IMR-90 (cell line): ENCODE results near the gene TNS3. TPM values are rescaled to one million over a fixed set of nuclear protein-coding genes. Genes with fewer than 3 reads are reported as not detected.

ENCODE experiments used
- ATAC-seq: fragments of 200-7000 bp; cut with Tn5 transposase; 2 replicates; pipeline ENCODE4 v1.9.1; 2020; ENCODE audit warnings: low read depth, mild to moderate bottlenecking, moderate library complexity
- BruUV-seq: library from RNA; stranded (reverse); fragments of 400-500 nt; replicated peaks from 2 replicates; lab custom pipeline; 2021; lab: Mats Ljungman, UMichigan
- CTCF ChIA-PET: fragments of 300-600 bp; formaldehyde crosslinking; extraction: SDS; loops from one replicate; lab custom pipeline; 2021; ENCODE audit warnings: antibody characterized with exemption; lab: Yijun Ruan, JAX
- POLR2A ChIA-PET: fragments of 300-600 bp; sonication (Branson Sonifier 250); formaldehyde crosslinking; loops from one replicate; lab custom pipeline; 2022; ENCODE audit warnings: antibody characterized with exemption; ENCODE audit not compliant: unreplicated experiment; lab: Charles Lee
- DNase-seq: peaks from one replicate; pipeline ENCODE4 v3.0.0; 2013
- H2AFZ ChIP-seq: replicated peaks from 2 replicates; pipeline ENCODE3; 2013; ENCODE audit warnings: low read length, mild to moderate bottlenecking; ENCODE audit not compliant: poor library complexity
- H2AK5ac ChIP-seq: 2 replicates; pipeline ENCODE4 v1.6.1; 2013; ENCODE audit warnings: low read depth, low read length, inconsistent platforms
- H2AK9ac ChIP-seq: replicated peaks from 2 replicates; pipeline ENCODE3; 2013; ENCODE audit warnings: mild to moderate bottlenecking, low read depth, low read length, moderate library complexity; ENCODE audit not compliant: poor library complexity
- H2BK120ac ChIP-seq: 2 replicates; pipeline ENCODE4 v1.6.1; 2013; ENCODE audit warnings: low read depth, low read length, inconsistent platforms
- H2BK15ac ChIP-seq: 3 replicates; pipeline ENCODE4 v1.6.1; 2013; ENCODE audit warnings: low read depth, low read length, inconsistent platforms
- H2BK20ac ChIP-seq: 2 replicates; pipeline ENCODE4 v1.6.1; 2013; ENCODE audit warnings: low read depth, mild to moderate bottlenecking, inconsistent platforms, low read length, moderate library complexity
- H2BK5ac ChIP-seq: 2 replicates; pipeline ENCODE4 v1.6.1; 2013; ENCODE audit warnings: mild to moderate bottlenecking, low read depth, low read length, inconsistent platforms; ENCODE audit not compliant: poor library complexity, severe bottlenecking
- H3K14ac ChIP-seq: replicated peaks from 2 replicates; pipeline ENCODE4 v1.6.1; 2013; ENCODE audit warnings: low read depth, low read length, inconsistent platforms
- H3K18ac ChIP-seq: 2 replicates; pipeline ENCODE4 v1.6.1; 2013; ENCODE audit warnings: low read depth, low read length, control low read depth
- H3K23ac ChIP-seq: 2 replicates; pipeline ENCODE4 v1.6.1; 2013; ENCODE audit warnings: low read depth, low read length, inconsistent platforms
- H3K27ac ChIP-seq: 2 replicates; pipeline ENCODE4 v1.5.1; 2013; ENCODE audit warnings: mild to moderate bottlenecking, control low read depth, low read length; ENCODE audit not compliant: insufficient read depth
- H3K27me3 ChIP-seq: 2 replicates; pipeline ENCODE4 v1.6.1; 2013; ENCODE audit warnings: low read length; ENCODE audit not compliant: control insufficient read depth, insufficient read depth
- H3K36me3 ChIP-seq: 2 replicates; pipeline ENCODE4 v1.6.1; 2013; ENCODE audit warnings: low read length, mixed read lengths; ENCODE audit not compliant: control insufficient read depth, insufficient read depth
- H3K4ac ChIP-seq: 2 replicates; pipeline ENCODE4 v1.6.1; 2013; ENCODE audit warnings: low read depth, low read length, inconsistent platforms
- H3K4me1 ChIP-seq: 2 replicates; pipeline ENCODE4 v1.6.1; 2013; ENCODE audit warnings: low read length, mixed read lengths; ENCODE audit not compliant: control insufficient read depth, insufficient read depth
- H3K4me2 ChIP-seq: 2 replicates; pipeline ENCODE4 v1.6.1; 2013; ENCODE audit warnings: low read depth, mild to moderate bottlenecking, control low read depth, low read length, moderate library complexity
- H3K4me3 ChIP-seq: 2 replicates; pipeline ENCODE4 v1.5.1; 2013; ENCODE audit warnings: low read depth, mild to moderate bottlenecking, control low read depth, low read length, moderate library complexity; ENCODE audit not compliant: insufficient read depth
- H3K56ac ChIP-seq: 2 replicates; pipeline ENCODE4 v1.6.1; 2013; ENCODE audit warnings: low read length, inconsistent platforms; ENCODE audit not compliant: insufficient read depth; ENCODE audit errors: extremely low read depth
- H3K79me1 ChIP-seq, 2 experiments: 2 replicates each; pipeline ENCODE4 v1.6.1; 2013; ENCODE audit warnings: low read length in 2 of 2, inconsistent platforms in 1 of 2, low read depth in 1 of 2
- H3K9ac ChIP-seq: 2 replicates; pipeline ENCODE4 v1.6.1; 2013; ENCODE audit warnings: low read depth, low read length, control low read depth
- H3K9me1 ChIP-seq: 2 replicates; pipeline ENCODE4 v1.6.1; 2013; ENCODE audit warnings: low read length, inconsistent platforms; ENCODE audit not compliant: insufficient read depth
- H3K9me3 ChIP-seq: 2 replicates; pipeline ENCODE4 v1.6.1; 2013; ENCODE audit warnings: low read length; ENCODE audit not compliant: control insufficient read depth, insufficient read depth
- H4K20me1 ChIP-seq: 2 replicates; pipeline ENCODE4 v1.6.1; 2013; ENCODE audit warnings: low read length, inconsistent platforms; ENCODE audit not compliant: insufficient read depth
- H4K5ac ChIP-seq: 2 replicates; pipeline ENCODE4 v1.6.1; 2013; ENCODE audit warnings: mild to moderate bottlenecking, low read depth, low read length, control low read depth
- H4K8ac ChIP-seq, 2 experiments: 2 replicates each; pipeline ENCODE4 v1.6.1; 2013; ENCODE audit warnings: low read depth in 2 of 2, low read length in 2 of 2, control low read depth in 1 of 2, inconsistent platforms in 1 of 2
- H4K91ac ChIP-seq: 2 replicates; pipeline ENCODE4 v1.6.1; 2013; ENCODE audit warnings: low read depth, low read length, inconsistent platforms; ENCODE audit not compliant: insufficient read depth
- BHLHE40 ChIP-seq: fragments of 150-350 bp; IDR thresholded peaks from 2 replicates; pipeline ENCODE4 v1.6.1; 2016; ENCODE audit warnings: mild to moderate bottlenecking, low read depth, low read length
- MAZ ChIP-seq: IDR thresholded peaks from 2 replicates; pipeline ENCODE4 v1.6.1; 2012; ENCODE audit warnings: low read depth, mild to moderate bottlenecking, low read length, improper control_type of control experiment, moderate library complexity, borderline replicate concordance
- MXI1 ChIP-seq: IDR thresholded peaks from 2 replicates; pipeline ENCODE4 v1.6.1; 2012; ENCODE audit warnings: low read depth, mild to moderate bottlenecking, low read length, moderate library complexity, borderline replicate concordance
- NFE2L2 ChIP-seq: fragments of 150-350 bp; IDR thresholded peaks from 2 replicates; pipeline ENCODE4 v1.6.1; 2016; ENCODE audit warnings: low read depth, mild to moderate bottlenecking, low read length
- RFX5 ChIP-seq: IDR thresholded peaks from 2 replicates; pipeline ENCODE4 v1.8.0; 2012; ENCODE audit warnings: low read depth, mild to moderate bottlenecking, low read length, moderate library complexity
- WGBS, 2 experiments: methylation state at CpG; one replicate each; pipeline versions ENCODE4 v1.1.5 to v1.1.7; 2013; ENCODE audit warnings: missing lambda C conversion rate in 2 of 2; ENCODE audit not compliant: insufficient read length in 1 of 2; ENCODE audit errors: extremely low coverage in 2 of 2; 5-methylcytosine and 5-hydroxymethylcytosine counted together
- dilution Hi-C: fragments of 300-500 bp; cut with HindIII; formaldehyde crosslinking; loops from one replicate; pipeline ENCODE4 v1.14.3; 2018; ENCODE audit warnings: low sequenced_read_pairs; ENCODE audit not compliant: unreplicated experiment
- in situ Hi-C: fragments of 300-500 bp; cut with MboI; formaldehyde crosslinking; loops from 3 replicates; pipeline ENCODE4 v1.14.3; 2019; ENCODE audit warnings: low sequenced_read_pairs, inconsistent platforms, mixed read lengths
- intact Hi-C: fragments of 100-400 bp; cut with micrococcal nuclease; formaldehyde crosslinking; loops from 2 replicates; pipeline ENCODE4 v1.10.0; 2022
- polyA plus RNA-seq, 3 experiments: library from polyadenylated mRNA; depleted of rRNA; stranded (reverse); fragments of >200 nt; gene quantifications; 2 replicates each; pipeline ENCODE4 v1.2.3, GENCODE V29; 2012; ENCODE audit warnings: low replicate concordance in 1 of 3
- total RNA-seq: library from RNA; depleted of rRNA; stranded (reverse); fragments of >200 nt; gene quantifications from 2 replicates; pipeline ENCODE4 v1.2.3, GENCODE V29; 2012
- TF ChIP-seq, protein P1 (sequence below): fragments of 150-350 bp; IDR thresholded peaks from 2 replicates; pipeline ENCODE4 v1.6.1; 2016; ENCODE audit warnings: low read depth, mild to moderate bottlenecking, low read length, moderate library complexity, borderline replicate concordance

TNS3 gene
- total and polyA plus RNA-seq, 2 of the 4 experiments (the other 2 are of a cell fraction): 64.3 to 79.2 TPM

DNA sequence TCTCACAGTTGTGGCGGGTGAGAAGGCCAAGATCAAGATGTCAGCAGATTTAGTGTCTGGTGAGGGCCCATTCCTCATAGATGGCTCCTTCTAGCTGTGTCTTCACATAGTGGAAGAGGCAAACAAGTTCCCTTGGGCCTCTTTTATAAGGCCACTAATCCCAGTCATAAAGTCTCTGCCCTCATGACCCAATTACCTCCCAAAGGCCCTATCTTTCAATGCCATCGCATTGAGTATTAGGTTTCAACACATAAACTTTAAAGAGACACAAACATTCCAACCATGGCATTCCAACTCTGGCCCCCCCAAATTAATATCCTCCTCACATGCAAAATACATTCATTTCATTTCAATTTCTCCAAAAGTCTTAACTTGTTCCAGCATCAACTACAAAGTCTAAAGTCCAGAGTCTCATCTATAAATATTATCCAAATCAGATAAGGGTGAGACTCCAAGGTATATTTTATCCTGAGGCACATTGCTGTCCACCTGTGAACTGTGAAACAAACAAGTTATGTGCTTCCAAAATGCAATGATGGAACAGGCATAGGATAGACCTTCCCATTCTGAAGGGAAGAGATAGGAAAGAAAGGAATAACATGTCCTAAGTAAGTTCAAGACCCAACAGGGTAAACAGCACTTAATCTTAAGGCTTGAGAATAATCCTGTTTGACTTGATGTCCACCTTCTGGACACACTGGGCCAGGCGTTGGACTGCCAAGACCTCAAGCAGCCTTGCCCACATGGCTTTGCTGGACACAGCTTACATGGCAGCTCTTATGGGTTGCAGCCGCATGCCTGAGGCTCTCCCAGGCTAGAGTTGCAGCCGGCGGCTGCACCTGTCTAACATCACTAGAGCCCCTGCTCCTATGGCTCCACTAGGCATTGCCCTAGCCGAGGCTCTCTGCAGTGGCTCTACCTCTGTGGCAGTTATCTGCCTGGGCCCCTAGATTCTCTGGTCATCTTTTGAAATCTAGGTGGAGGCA is 312.8 kb downstream of the TNS3 start:
- Histone ChIP-seq H3K9me1 (peaks cover 7% of the 10 kb centered on the region; the same call in 1 of the 2 replicates), H3K4me2 (no peak overlapping the region), H2BK5ac (no peak overlapping the region), H3K9me3 (peaks cover 3% of the 10 kb centered on the region), H3K4me1 (peaks cover 5% of the 10 kb centered on the region; the same call in 1 of the 2 replicates), H2AK9ac (no peak overlapping the region), H2AK5ac (no peak overlapping the region), H3K4ac (no peak overlapping the region), H3K27ac (no peak overlapping the region), H3K56ac (no peak overlapping the region), H3K23ac (no peak overlapping the region), H2BK15ac (no peak overlapping the region), H3K9ac (no peak overlapping the region), H3K79me1 (no peaks in the 10 kb centered on the region), H4K8ac (no peak overlapping the region), H3K14ac (no peak overlapping the region), H4K91ac (no peak overlapping the region), H4K5ac (no peak overlapping the region), H2BK20ac (no peak overlapping the region), H3K27me3 (no peaks in the 10 kb centered on the region), H3K36me3 (peaks cover 5% of the 10 kb centered on the region; the same call in 1 of the 2 replicates), H3K4me3 (no peak overlapping the region), H4K20me1 (no peaks in the 10 kb centered on the region), H2BK120ac (no peak overlapping the region), H3K18ac (no peak overlapping the region), H2AFZ (no peak overlapping the region)
- ChIA-PET POLR2A (no interaction called here), CTCF (no interaction called here)
- dilution Hi-C loops (no loop called here), intact Hi-C loops (loop anchor here (5.0 to 10.0 kb wide), 4 partner anchors 123 to 843 kb away; partner anchors contain the start of gene PKD1L1), in situ Hi-C loops (loop anchor here (10.0 to 25.0 kb wide), 3 partner anchors 546 to 843 kb away; partner anchors contain the start of gene PKD1L1)
- no TSS peak for BruUV-seq
- ATAC-seq (no peak), DNase-seq (no peak)
- WGBS, 2 experiments: 100% methylated on average over 4 of the region's 7 CpGs; no CpG with 5 or more reads in 1 of the 2 experiments
- TF ChIP-seq NFE2L2: no peak
- TF ChIP-seq, protein P1, sequence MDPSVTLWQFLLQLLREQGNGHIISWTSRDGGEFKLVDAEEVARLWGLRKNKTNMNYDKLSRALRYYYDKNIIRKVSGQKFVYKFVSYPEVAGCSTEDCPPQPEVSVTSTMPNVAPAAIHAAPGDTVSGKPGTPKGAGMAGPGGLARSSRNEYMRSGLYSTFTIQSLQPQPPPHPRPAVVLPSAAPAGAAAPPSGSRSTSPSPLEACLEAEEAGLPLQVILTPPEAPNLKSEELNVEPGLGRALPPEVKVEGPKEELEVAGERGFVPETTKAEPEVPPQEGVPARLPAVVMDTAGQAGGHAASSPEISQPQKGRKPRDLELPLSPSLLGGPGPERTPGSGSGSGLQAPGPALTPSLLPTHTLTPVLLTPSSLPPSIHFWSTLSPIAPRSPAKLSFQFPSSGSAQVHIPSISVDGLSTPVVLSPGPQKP: no peak
- no peak for TF ChIP-seq BHLHE40
- no peak for TF ChIP-seq RFX5
- no peak for TF ChIP-seq MAZ
- TF ChIP-seq MXI1: no peak
